Medulla oblongata (tissue), 1 donor: ENCODE results near the gene ATP2A2.
"Not testable (repeated sequence)": the region's sequence is repeated elsewhere in the genome, so short reads cannot be mapped to it uniquely, and the experiment has no call there.

ENCODE experiments used
- DNase-seq: peaks from one replicate; pipeline ENCODE4 v3.0.0-alpha.2; 2015; ENCODE audit errors: extremely low spot score

The ATP2A2 gene

GRCh38 chr12:110343114-110343513 lies 62.1 kb downstream of the ATP2A2 start:
- no peak for DNase-seq

GRCh38 chr12:110343736-110344555 lies 62.9 kb downstream of the ATP2A2 start:
- DNase-seq, result no peak

DNA sequence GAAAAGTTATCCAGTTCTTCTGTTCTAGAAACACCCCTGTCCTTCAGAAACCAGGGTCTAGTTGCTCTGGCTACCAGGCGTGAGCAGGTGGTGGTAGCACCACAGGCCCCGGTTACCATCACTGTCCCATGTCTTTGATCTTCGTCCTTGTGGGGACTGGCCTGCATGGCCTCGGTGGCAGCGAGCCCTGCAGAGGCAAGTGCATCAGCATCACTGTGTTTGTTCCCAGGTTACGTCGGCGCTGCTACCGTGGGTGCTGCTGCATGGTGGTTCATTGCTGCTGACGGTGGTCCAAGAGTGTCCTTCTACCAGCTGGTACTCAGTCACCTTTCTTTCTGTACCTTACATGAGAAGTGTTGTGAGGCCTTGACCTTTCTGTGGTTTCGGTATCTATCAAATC lies 63.6 kb downstream of the ATP2A2 start:
- DNase-seq, result no peak

- DNase-seq, result peak; percentile 25
Observed at GRCh38 chr12:110345176-110345661, 64.2 kb downstream of the ATP2A2 start.

- DNase-seq, result no peak
Observed at GRCh38 chr12:110345963-110346362, 64.9 kb downstream of the ATP2A2 start.

DNA sequence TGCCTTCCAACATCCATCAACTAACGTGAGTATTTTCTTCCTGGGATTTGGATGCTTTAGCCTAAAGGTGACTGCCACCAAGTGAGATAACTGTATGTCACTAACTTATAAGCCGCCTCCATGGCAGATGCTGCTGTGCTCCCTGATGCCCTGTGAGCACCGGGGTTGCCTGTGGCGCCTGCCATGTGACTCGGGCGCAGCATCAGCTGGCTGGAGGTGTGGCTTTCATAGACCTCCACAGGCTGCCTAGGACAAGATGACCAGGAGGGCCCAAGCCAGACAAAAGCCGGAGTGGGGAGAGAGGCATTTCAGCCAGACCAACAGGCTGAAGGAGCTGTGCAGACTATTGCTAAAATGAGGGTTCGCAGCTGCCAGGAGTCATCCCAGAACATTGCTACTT lies 66.7 kb downstream of the ATP2A2 start:
- DNase-seq, result no peak

- DNase-seq, result no peak
Observed at GRCh38 chr12:110348431-110349059, 67.5 kb downstream of the ATP2A2 start.

GRCh38 chr12:110349096-110349495 lies 68.0 kb downstream of the ATP2A2 start:
- DNase-seq, result no peak

- peak; percentile 20 for DNase-seq
Observed at GRCh38 chr12:110349514-110350151, 68.6 kb downstream of the ATP2A2 start.

DNA sequence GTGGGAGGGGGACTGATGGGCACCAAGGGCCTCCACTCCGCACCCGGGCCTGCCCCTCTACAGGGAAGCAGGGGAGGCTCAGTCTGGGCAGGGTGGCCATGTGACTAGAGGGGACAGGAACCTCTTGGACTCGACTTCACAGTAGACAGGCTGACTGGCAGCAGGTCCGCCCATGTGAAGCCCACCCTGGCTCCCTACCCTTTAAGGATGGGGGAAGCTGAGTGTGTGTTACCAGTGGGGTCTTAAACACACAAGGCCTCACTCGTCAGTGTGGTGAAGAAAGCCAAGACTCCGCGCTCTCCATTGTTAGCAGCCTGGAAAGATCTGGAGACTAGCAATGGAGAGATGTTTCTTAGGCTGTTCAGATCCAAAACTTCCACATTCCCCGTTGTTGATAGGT lies 70.1 kb downstream of the ATP2A2 start:
- no peak for DNase-seq

- DNase-seq, result no peak
Observed at GRCh38 chr12:110352401-110352800, 71.4 kb downstream of the ATP2A2 start.

DNA sequence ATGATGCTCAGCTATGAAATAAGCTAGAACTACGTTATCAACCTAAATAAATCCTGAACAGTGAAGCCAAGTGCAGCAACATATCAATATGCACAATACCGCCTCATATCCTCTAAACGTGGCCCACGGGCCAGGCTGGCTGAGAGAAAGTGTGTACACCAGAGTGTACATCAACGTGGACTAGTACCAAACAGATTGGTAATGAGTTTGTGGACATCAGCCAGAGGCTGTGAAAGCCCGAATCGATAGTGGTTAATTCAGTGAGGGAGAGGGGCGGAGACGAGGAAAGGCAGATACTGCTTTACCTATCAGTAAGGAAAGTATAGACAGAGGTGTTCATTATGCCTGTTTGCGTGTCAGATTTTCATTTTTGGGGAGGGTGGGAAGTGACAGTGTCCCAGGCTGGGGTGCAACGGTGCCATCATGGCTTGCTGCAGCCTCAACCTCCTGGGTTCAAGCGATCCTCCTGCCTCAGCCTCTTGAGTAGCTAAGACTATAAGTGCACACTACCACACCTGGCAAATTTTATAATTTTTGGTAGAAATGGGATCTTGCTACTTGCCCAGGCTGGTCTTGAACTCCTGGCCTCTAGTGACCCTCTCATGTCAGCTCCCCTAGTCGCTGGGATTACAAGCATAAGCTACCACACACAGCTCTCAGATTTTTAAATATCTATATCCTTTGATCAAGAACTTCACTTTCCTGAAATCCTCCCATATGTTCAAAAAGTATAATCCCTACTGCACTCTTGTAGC lies 72.3 kb downstream of the ATP2A2 start:
- DNase-seq, result no peak

DNA sequence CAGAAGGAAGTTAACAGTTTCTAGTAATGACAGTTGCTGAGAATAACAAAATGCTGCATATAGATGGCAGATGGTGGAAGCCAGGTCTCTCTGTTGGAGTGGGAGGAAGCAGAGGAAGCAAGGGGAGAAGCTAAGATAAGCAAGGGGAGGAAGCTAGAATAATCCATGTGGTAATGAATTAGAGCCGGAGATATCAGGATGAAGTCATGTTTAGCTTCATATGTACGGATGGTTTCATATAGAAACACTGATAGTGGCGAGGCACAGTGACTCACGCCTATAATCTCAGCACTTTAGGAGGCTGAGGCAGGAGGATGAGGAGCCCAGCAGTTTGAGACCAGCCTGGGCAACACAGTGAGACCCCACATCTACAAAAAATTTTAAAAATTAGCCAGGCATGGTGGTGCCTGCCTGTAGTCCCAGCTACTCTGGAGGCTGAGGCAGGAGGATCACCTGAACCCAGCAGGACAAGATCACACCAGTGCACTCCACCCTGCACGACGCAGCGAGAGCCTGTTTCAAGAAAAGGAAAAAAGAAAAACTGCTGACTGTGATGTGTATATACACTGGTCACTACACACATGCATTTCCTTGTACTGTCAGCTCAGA lies 73.2 kb downstream of the ATP2A2 start:
- no peak for DNase-seq

GRCh38 chr12:110355073-110355472 lies 74.0 kb downstream of the ATP2A2 start:
- no peak for DNase-seq

- DNase-seq, result not testable (repeated sequence)
Observed at GRCh38 chr12:110358384-110359097, 77.5 kb downstream of the ATP2A2 start.

GRCh38 chr12:110361216-110361615 lies 80.2 kb downstream of the ATP2A2 start:
- DNase-seq, result no peak

- no peak for DNase-seq
Observed at GRCh38 chr12:110365489-110366320, 84.7 kb downstream of the ATP2A2 start.

GRCh38 chr12:110366321-110367142 lies 85.5 kb downstream of the ATP2A2 start:
- DNase-seq, result no peak
